Transverse colon (tissue), 4 donors: Measurements from ENCODE around the gene CRISPLD2. TPM values are rescaled to one million over a fixed set of nuclear protein-coding genes. Genes with fewer than 3 reads are reported as not detected.

Experiments used
- DNase-seq: peaks from one replicate; pipeline ENCODE4 v3.0.0-alpha.2; 2019
- H3K27ac ChIP-seq, 4 donors: fragments of 200-600 bp; sonication (generic); 2 replicates each; pipeline ENCODE4 v1.5.1; 2016 to 2018; ENCODE audit warnings: inconsistent platforms in 4 of 4
- H3K27me3 ChIP-seq: fragments of 200-600 bp; sonication (generic); 2 replicates; pipeline ENCODE4 v1.5.1; 2017; ENCODE audit warnings: inconsistent platforms
- H3K36me3 ChIP-seq, 4 donors: fragments of 200-600 bp; sonication (generic); 2 replicates each; pipeline ENCODE4 v1.5.1; 2017 to 2019; ENCODE audit warnings: inconsistent platforms in 4 of 4
- H3K4me1 ChIP-seq, 4 donors: fragments of 200-600 bp; sonication (generic); 2 replicates each; pipeline ENCODE4 v1.5.1; 2017 to 2020; ENCODE audit warnings: inconsistent platforms in 4 of 4
- H3K4me3 ChIP-seq, 4 donors: fragments of 200-600 bp; sonication (generic); 1 replicate in 1 of 4; 2 replicates in 3 of 4; pipeline versions ENCODE4 v1.5.1 to v1.6.1; 2017 to 2019; ENCODE audit warnings: inconsistent platforms in 4 of 4
- H3K9me3 ChIP-seq, 2 donors: fragments of 200-600 bp; sonication (generic); 2 replicates each; pipeline ENCODE4 v1.5.1; 2017 to 2019; ENCODE audit warnings: inconsistent platforms in 2 of 2
- EP300 ChIP-seq: sonication (generic); formaldehyde crosslinking; IDR thresholded peaks from one replicate; pipeline ENCODE4 v1.6.1; 2017; ENCODE audit warnings: antibody characterized with exemption, low read depth
- POLR2A ChIP-seq: fragments of 450-650 bp; IDR thresholded peaks from one replicate; pipeline ENCODE4 v1.6.1; 2016; ENCODE audit warnings: antibody characterized with exemption, mild to moderate bottlenecking, moderate library complexity
- POLR2AphosphoS5 ChIP-seq, 3 donors: sonication (generic); formaldehyde crosslinking; IDR thresholded peaks; one replicate each; pipeline ENCODE4 v1.6.1; 2016; ENCODE audit warnings: antibody characterized with exemption in 3 of 3
- WGBS, 2 donors: methylation state at CpG; one replicate each; pipeline ENCODE4 v1.1.5; 2018; ENCODE audit warnings: low coverage in 1 of 2; 5-methylcytosine and 5-hydroxymethylcytosine counted together
- in situ Hi-C, 4 donors: fragments of 200-750 bp; cut with MboI; loops; one replicate each; pipeline versions ENCODE4 v1.15.0 to v1.15.1; 2017; ENCODE audit warnings: low sequenced_read_pairs in 3 of 4, low pct_ligation_motif_present in 1 of 4, low pct_unique_long_range_greater_than_20kb in 1 of 4
- intact Hi-C: fragments of 100-400 bp; cut with DNase I; formaldehyde crosslinking; loops from one replicate; pipeline ENCODE4 v1.15.1; 2023; ENCODE audit warnings: low total_unique reads
- total RNA-seq, 4 donors: library from RNA; depleted of rRNA; stranded (reverse); fragments of >200 nt; gene quantifications; one replicate each; pipeline ENCODE4 v1.1.0, GENCODE V29; 2016
- TF ChIP-seq, protein P1 (sequence below), 5 experiments: fragments of 200-600 bp in 3 of 5; fragments of 450-650 bp in 2 of 5; sonication (generic) in 3 of 5; IDR thresholded peaks; 1 replicate in 2 of 5; 2 replicates in 3 of 5; pipeline ENCODE4 v1.5.1; 2016 to 2017; ENCODE audit warnings: antibody characterized with exemption in 5 of 5, inconsistent platforms in 3 of 5, mild to moderate bottlenecking in 2 of 5, moderate library complexity in 1 of 5

Gene CRISPLD2
- total RNA-seq, 4 donors from 2014 or later = 53.4 to 326 (median 71.0) TPM

- no peak for DNase-seq
- peak overlapping the region; percentile 36 to 68 (median 54) for H3K4me3 ChIP-seq
- intact Hi-C loops (no loop called here), in situ Hi-C loops (no loop called here)
- H3K9me3 ChIP-seq = no peaks in the 10 kb centered on the region
- peaks cover 3 to 38% (median 18%) of the 10 kb centered on the region in 4 donors for H3K4me1 ChIP-seq
- peak overlapping the region; percentile 83 to 97 (median 92) for H3K27ac ChIP-seq
- peaks cover 36% of the 10 kb centered on the region for H3K27me3 ChIP-seq
- WGBS, 2 donors = 53% methylated on average over 8 of the region's 9 CpGs; no CpG with 5 or more reads in 1 of the 2 donors
- no peaks in the 10 kb centered on the region for H3K36me3 ChIP-seq
- TF ChIP-seq, protein P1, sequence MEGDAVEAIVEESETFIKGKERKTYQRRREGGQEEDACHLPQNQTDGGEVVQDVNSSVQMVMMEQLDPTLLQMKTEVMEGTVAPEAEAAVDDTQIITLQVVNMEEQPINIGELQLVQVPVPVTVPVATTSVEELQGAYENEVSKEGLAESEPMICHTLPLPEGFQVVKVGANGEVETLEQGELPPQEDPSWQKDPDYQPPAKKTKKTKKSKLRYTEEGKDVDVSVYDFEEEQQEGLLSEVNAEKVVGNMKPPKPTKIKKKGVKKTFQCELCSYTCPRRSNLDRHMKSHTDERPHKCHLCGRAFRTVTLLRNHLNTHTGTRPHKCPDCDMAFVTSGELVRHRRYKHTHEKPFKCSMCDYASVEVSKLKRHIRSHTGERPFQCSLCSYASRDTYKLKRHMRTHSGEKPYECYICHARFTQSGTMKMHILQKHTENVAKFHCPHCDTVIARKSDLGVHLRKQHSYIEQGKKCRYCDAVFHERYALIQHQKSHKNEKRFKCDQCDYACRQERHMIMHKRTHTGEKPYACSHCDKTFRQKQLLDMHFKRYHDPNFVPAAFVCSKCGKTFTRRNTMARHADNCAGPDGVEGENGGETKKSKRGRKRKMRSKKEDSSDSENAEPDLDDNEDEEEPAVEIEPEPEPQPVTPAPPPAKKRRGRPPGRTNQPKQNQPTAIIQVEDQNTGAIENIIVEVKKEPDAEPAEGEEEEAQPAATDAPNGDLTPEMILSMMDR (IDR thresholded peaks at IDR 0.05) = no peak
- peak in 1 of 3 donors; percentile 14 for TF ChIP-seq POLR2AphosphoS5 (IDR thresholded peaks at IDR 0.05)
These were observed 1.4 kb downstream of the CRISPLD2 start for GRCh38 chr16:84821179-84821578.

GRCh38 chr16:84821728-84822689 is 2.2 kb downstream of the CRISPLD2 start:
- H3K4me3 ChIP-seq = peak overlapping the region; percentile 36 to 68 (median 54)

GRCh38 chr16:84822990-84823389 is 3.2 kb downstream of the CRISPLD2 start:
- WGBS, 2 donors = 76 to 81% methylated on average over 3 to 6 of the region's 6 CpGs
- in situ Hi-C loops = no loop called here
- intact Hi-C loops = no loop called here
- peaks cover 31% of the 10 kb centered on the region for H3K27me3 ChIP-seq
- peak overlapping the region in 2 of 4 donors; percentile 48 to 61 for H3K4me3 ChIP-seq
- no peaks in the 10 kb centered on the region for H3K36me3 ChIP-seq
- TF ChIP-seq POLR2A (no peak), POLR2AphosphoS5 (IDR thresholded peaks at IDR 0.05) (peak in 2 of 3 donors; percentile 25 to 34)
- H3K9me3 ChIP-seq = no peaks in the 10 kb centered on the region
- DNase-seq = no peak
- H3K4me1 ChIP-seq = peaks cover 16 to 54% (median 28%) of the 10 kb centered on the region in 4 donors
- peak overlapping the region; percentile 83 to 97 (median 92) for H3K27ac ChIP-seq

More at GRCh38 chr16:84821728-84822689, 2.2 kb downstream of the CRISPLD2 start:
- Histone ChIP-seq H3K36me3 (no peaks in the 10 kb centered on the region), H3K9me3 (no peaks in the 10 kb centered on the region), H3K4me1 (peaks cover 8 to 44% (median 22%) of the 10 kb centered on the region in 4 donors), H3K27me3 (peaks cover 31% of the 10 kb centered on the region), H3K27ac (peak overlapping the region; percentile 83 to 97 (median 92))
- in situ Hi-C loops (no loop called here), intact Hi-C loops (no loop called here)
- 48 to 52% methylated on average over 8 to 13 of the region's 13 CpGs for WGBS, 2 donors
- no peak for DNase-seq
- TF ChIP-seq POLR2A = no peak
- TF ChIP-seq EP300 = no peak
- TF ChIP-seq, protein P1 (IDR thresholded peaks at IDR 0.05) = no peak
- peak; percentile 8 to 19 (median 13) for TF ChIP-seq POLR2AphosphoS5 (IDR thresholded peaks at IDR 0.05)

DNA sequence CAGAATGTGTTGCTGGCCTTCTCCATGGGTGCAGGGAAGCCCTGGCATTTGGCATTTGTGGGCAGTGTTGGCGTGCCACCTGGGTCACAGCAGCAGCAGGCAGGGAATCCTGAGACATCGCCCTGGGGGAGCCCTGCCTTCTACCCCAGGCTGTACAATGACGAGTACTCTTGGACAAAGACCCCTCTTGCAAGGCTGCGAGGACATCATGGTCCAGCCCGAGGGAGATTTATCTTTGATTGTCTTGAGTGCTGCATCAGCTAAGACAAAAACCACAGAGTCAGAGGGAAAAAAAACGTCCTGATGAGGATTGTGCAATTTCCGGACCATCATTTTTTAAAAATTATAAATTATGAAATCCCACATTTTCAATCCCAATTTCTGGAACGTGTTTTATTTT is 3.7 kb downstream of the CRISPLD2 start:
- in situ Hi-C loops = no loop called here
- 47 to 72% methylated on average over 3 to 8 of the region's 8 CpGs for WGBS, 2 donors
- peak overlapping the region in 1 of 4 donors; percentile 61 for H3K4me3 ChIP-seq
- DNase-seq = no peak
- TF ChIP-seq EP300 (peak; percentile 22), POLR2A (no peak), POLR2AphosphoS5 (IDR thresholded peaks at IDR 0.05) (peak; percentile 37 to 51 (median 41))
- TF ChIP-seq, protein P1 (IDR thresholded peaks at IDR 0.05) = no peak
- intact Hi-C loops = no loop called here
- no peaks in the 10 kb centered on the region for H3K36me3 ChIP-seq
- H3K27me3 ChIP-seq = peaks cover 31% of the 10 kb centered on the region
- peaks cover 20 to 58% (median 32%) of the 10 kb centered on the region in 4 donors for H3K4me1 ChIP-seq
- H3K27ac ChIP-seq = peak overlapping the region; percentile 83 to 97 (median 92)
- no peaks in the 10 kb centered on the region for H3K9me3 ChIP-seq
